Measurements from ENCODE around the gene HOXC4. TPM values are rescaled to one million over a fixed set of nuclear protein-coding genes. Genes with fewer than 3 reads are reported as not detected.

HOXC4 gene
- polyA plus RNA-seq, 2 of the 4 experiments (the other 2 are of a cell fraction): 1.3 to 4.0 TPM

DNA sequence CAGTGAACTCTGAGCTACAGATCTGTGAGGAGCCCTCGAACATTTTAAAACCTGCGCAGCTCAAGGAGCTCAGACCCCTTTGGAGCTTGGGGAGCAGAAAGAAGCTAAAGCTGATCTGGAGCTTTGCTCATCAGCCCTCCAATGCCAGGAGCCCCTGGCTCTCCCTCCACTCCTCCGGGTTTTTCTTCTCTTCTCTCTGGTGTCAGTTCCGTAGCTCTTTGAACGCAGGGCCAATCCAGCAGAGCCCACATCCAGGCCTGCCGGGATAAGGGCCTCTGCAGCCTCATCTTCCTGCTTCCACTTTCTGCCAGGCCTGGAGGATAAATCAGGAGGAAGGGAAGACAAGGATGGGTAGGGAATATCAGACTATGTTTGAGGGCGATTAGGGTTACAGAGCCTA is 6.0 kb downstream of the HOXC4 start:
- FAIRE-seq: no peak
- Histone ChIP-seq H3K4me2 (no peak overlapping the region), H3K4me3 (no peak overlapping the region), H3K27ac (no peak overlapping the region), H3K4me1 (peaks cover 9% of the 10 kb centered on the region; the same call in 2 of the 3 replicates), H3K9me3 (no peaks in the 10 kb centered on the region)
- TF ChIP-seq ESRRA (IDR thresholded peaks at IDR 0.05; ENCODE audit: borderline replicate concordance, low read length): no peak
- TF ChIP-seq MYC (IDR thresholded peaks at IDR 0.05; ENCODE audit: borderline replicate concordance, low read length): no peak
- no peak for TF ChIP-seq CBX2 (IDR thresholded peaks at IDR 0.05; ENCODE audit: borderline replicate concordance, low read depth)
- no peak for TF ChIP-seq JUN (IDR thresholded peaks at IDR 0.05)
- TF ChIP-seq, protein P1, sequence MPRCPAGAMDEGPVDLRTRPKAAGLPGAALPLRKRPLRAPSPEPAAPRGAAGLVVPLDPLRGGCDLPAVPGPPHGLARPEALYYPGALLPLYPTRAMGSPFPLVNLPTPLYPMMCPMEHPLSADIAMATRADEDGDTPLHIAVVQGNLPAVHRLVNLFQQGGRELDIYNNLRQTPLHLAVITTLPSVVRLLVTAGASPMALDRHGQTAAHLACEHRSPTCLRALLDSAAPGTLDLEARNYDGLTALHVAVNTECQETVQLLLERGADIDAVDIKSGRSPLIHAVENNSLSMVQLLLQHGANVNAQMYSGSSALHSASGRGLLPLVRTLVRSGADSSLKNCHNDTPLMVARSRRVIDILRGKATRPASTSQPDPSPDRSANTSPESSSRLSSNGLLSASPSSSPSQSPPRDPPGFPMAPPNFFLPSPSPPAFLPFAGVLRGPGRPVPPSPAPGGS (IDR thresholded peaks at IDR 0.05): no peak
- TF ChIP-seq, protein P2, sequence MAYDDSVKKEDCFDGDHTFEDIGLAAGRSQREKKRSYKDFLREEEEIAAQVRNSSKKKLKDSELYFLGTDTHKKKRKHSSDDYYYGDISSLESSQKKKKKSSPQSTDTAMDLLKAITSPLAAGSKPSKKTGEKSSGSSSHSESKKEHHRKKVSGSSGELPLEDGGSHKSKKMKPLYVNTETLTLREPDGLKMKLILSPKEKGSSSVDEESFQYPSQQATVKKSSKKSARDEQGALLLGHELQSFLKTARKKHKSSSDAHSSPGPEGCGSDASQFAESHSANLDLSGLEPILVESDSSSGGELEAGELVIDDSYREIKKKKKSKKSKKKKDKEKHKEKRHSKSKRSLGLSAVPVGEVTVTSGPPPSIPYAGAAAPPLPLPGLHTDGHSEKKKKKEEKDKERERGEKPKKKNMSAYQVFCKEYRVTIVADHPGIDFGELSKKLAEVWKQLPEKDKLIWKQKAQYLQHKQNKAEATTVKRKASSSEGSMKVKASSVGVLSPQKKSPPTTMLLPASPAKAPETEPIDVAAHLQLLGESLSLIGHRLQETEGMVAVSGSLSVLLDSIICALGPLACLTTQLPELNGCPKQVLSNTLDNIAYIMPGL (CRISPR knock-in tag; IDR thresholded peaks at IDR 0.05; ENCODE audit: borderline replicate concordance): no peak
- TF ChIP-seq, protein P3, sequence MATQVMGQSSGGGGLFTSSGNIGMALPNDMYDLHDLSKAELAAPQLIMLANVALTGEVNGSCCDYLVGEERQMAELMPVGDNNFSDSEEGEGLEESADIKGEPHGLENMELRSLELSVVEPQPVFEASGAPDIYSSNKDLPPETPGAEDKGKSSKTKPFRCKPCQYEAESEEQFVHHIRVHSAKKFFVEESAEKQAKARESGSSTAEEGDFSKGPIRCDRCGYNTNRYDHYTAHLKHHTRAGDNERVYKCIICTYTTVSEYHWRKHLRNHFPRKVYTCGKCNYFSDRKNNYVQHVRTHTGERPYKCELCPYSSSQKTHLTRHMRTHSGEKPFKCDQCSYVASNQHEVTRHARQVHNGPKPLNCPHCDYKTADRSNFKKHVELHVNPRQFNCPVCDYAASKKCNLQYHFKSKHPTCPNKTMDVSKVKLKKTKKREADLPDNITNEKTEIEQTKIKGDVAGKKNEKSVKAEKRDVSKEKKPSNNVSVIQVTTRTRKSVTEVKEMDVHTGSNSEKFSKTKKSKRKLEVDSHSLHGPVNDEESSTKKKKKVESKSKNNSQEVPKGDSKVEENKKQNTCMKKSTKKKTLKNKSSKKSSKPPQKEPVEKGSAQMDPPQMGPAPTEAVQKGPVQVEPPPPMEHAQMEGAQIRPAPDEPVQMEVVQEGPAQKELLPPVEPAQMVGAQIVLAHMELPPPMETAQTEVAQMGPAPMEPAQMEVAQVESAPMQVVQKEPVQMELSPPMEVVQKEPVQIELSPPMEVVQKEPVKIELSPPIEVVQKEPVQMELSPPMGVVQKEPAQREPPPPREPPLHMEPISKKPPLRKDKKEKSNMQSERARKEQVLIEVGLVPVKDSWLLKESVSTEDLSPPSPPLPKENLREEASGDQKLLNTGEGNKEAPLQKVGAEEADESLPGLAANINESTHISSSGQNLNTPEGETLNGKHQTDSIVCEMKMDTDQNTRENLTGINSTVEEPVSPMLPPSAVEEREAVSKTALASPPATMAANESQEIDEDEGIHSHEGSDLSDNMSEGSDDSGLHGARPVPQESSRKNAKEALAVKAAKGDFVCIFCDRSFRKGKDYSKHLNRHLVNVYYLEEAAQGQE (IDR thresholded peaks at IDR 0.05): no peak
- no peak for TF ChIP-seq GATA3 (IDR thresholded peaks at IDR 0.05; ENCODE audit: borderline replicate concordance)
- no peak for TF ChIP-seq KDM5A (IDR thresholded peaks at IDR 0.05)
- TF ChIP-seq RARB (CRISPR knock-in tag; IDR thresholded peaks at IDR 0.05): no peak
- TF ChIP-seq, protein P4, sequence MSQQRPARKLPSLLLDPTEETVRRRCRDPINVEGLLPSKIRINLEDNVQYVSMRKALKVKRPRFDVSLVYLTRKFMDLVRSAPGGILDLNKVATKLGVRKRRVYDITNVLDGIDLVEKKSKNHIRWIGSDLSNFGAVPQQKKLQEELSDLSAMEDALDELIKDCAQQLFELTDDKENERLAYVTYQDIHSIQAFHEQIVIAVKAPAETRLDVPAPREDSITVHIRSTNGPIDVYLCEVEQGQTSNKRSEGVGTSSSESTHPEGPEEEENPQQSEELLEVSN (IDR thresholded peaks at IDR 0.05; ENCODE audit: borderline replicate concordance, low read depth): no peak
- no peak for TF ChIP-seq POLR2A (IDR thresholded peaks at IDR 0.05; ENCODE audit: low read length)
- TF ChIP-seq, protein P5, sequence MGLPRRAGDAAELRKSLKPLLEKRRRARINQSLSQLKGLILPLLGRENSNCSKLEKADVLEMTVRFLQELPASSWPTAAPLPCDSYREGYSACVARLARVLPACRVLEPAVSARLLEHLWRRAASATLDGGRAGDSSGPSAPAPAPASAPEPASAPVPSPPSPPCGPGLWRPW (IDR thresholded peaks at IDR 0.05): no peak
- TF ChIP-seq PHF8 (IDR thresholded peaks at IDR 0.05; ENCODE audit: borderline replicate concordance, low read depth): no peak
- no peak for TF ChIP-seq SREBF2 (IDR thresholded peaks at IDR 0.05)
- TF ChIP-seq EHF (CRISPR knock-in tag; IDR thresholded peaks at IDR 0.05): no peak
- no peak for TF ChIP-seq HOXA7 (CRISPR knock-in tag; IDR thresholded peaks at IDR 0.05)
- no peak for TF ChIP-seq FOSL2 (IDR thresholded peaks at IDR 0.05)
- no peak for TF ChIP-seq FOSL2 (CRISPR knock-in tag; IDR thresholded peaks at IDR 0.05)
- WGBS (ENCODE audit: missing lambda C conversion rate): 79% methylated on average over 7 of the region's 7 CpGs
- ChIA-PET CTCF (interaction anchor here (0.7 to 3.1 kb wide), 8 partner anchors 9 to 320 kb away, joined by 3 to 17 read pairs (median 3); partner anchors contain the start of gene HOXC5), POLR2A (no interaction called here)
- ATAC-seq: no peak
- no peak for DNase-seq (ENCODE audit: low read depth in 1 of 2, low spot score in 1 of 2)

Measured in A549 (cell line).